Measurements from ENCODE around the gene PDE4D.

Gene PDE4D

DNA sequence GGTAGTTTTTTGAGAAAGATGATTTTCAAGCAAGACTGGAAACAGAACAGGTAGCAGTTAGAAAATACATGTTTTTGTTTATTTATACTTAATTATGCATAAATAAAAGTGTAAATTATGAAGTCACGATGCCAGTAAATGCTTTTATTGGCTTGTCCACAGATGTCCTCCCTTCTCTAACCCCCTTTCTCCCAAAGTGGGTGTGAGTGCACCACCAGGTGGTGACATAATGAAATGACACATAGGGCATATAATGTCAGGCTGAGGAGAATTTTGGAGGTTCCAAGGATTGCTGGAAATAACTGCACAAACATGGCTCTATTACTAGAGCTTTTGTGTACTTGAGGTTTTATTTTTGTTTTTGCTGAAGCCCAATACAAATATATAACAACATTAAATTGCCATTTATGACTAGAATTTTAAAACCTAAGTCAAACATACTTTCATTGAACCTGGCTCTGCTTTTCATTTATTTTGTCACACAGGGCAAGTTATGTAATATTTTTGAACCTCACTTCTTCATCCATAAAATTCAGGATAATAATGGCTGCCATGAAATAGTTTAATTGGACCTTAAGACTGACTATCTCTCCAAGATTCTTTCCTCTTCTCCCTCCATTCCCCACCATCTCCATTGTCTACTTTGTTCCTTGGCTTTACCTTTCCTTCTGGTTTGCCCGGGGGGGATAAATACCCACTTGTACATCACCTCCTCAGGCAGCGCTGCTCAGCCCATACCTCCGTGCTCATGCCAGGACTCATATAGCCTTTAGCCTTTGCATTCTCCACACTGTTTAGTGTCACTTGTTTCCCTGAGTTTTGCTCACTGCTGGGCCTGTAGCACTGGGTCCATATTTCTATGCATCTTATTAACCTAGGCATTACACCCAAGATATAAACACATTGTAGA lies 168.8 kb downstream of the PDE4D start:
- DNase-seq, result peak; percentile 59
- Histone ChIP-seq H3K27ac (ENCODE audit: low read length, poor library complexity, severe bottlenecking) (peak overlapping the region; percentile 90), H3K9ac (ENCODE audit: low read length) (no peak overlapping the region), H3K4me2 (ENCODE audit: low read length, poor library complexity, severe bottlenecking) (no peak overlapping the region), H3K4ac (ENCODE audit: low read depth in 1 of 2, low read length in 2 of 2) (peak overlapping the region; percentile 1 to 35), H3K18ac (ENCODE audit: low read depth in 1 of 2, low read length in 2 of 2) (no peak overlapping the region), H3K14ac (ENCODE audit: low read length in 2 of 2) (no peak overlapping the region), H4K8ac (ENCODE audit: low read length) (no peak overlapping the region), H2BK12ac (ENCODE audit: low read length in 2 of 2) (peak overlapping the region; percentile 7 to 83), H3K79me1 (replicated peaks; ENCODE audit: low read length, poor library complexity, severe bottlenecking) (peaks cover 2% of the 10 kb centered on the region), H3K4me3 (ENCODE audit: insufficient read depth in 1 of 2, low read depth in 1 of 2, low read length in 2 of 2) (no peak overlapping the region), H2BK15ac (ENCODE audit: low read depth, poor library complexity, severe bottlenecking) (no peak overlapping the region), H2BK5ac (ENCODE audit: low read depth, low read length, poor library complexity, severe bottlenecking) (peak overlapping the region; percentile 92), H3K4me1 (ENCODE audit: control insufficient read depth, insufficient read depth, low read depth, low read length) (peaks cover 2% of the 10 kb centered on the region), H3K23ac (ENCODE audit: low read length in 2 of 2) (no peak overlapping the region), H2AK5ac (ENCODE audit: low read length, severe bottlenecking) (peak overlapping the region; percentile 46), H2AFZ (ENCODE audit: low read depth, low read length) (no peak overlapping the region), H3K27me3 (ENCODE audit: control insufficient read depth in 1 of 2, insufficient read depth in 1 of 2, low read length in 2 of 2) (no peaks in the 10 kb centered on the region), H3K9me3 (ENCODE audit: control insufficient read depth, low read length) (no peaks in the 10 kb centered on the region), H3K36me3 (ENCODE audit: control insufficient read depth in 1 of 2, insufficient read depth in 2 of 2, low read depth in 1 of 2, low read length in 2 of 2) (no peaks in the 10 kb centered on the region), H4K91ac (ENCODE audit: low read length) (no peak overlapping the region), H2BK120ac (ENCODE audit: low read depth, low read length) (no peak overlapping the region)
- WGBS, result 79% methylated on average over 3 of the region's 4 CpGs

DNA sequence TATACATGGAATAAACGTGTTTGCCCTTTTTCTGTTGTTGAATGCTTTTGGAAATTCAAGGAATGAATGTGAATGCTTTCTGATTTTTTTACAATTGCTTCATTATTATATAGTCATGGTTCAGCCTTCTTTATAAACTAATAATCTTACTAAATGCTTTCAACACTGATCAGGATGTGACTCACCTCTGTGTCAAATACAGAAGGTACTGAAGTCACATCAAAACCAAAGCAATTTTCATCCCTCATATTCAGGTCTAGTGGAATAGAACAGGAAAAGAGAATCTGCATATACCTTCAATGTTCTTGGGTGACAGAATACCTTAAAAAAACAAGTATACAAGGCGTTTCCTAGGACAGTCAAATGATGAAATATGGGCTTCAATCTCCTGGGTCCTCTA lies 170.7 kb downstream of the PDE4D start:
- H3K18ac ChIP-seq (ENCODE audit: low read depth in 1 of 2, low read length in 2 of 2), result no peak overlapping the region
- peaks cover 2% of the 10 kb centered on the region for H3K4me1 ChIP-seq (ENCODE audit: control insufficient read depth, insufficient read depth, low read depth, low read length)
- peak; percentile 24 for DNase-seq
- no peak overlapping the region for H3K27ac ChIP-seq (ENCODE audit: low read length, poor library complexity, severe bottlenecking)
- H3K79me1 ChIP-seq (replicated peaks; ENCODE audit: low read length, poor library complexity, severe bottlenecking), result peaks cover 2% of the 10 kb centered on the region
- no peak overlapping the region for H4K8ac ChIP-seq (ENCODE audit: low read length)
- H2BK15ac ChIP-seq (ENCODE audit: low read depth, poor library complexity, severe bottlenecking), result no peak overlapping the region
- H2AFZ ChIP-seq (ENCODE audit: low read depth, low read length), result no peak overlapping the region
- no peak overlapping the region for H2BK5ac ChIP-seq (ENCODE audit: low read depth, low read length, poor library complexity, severe bottlenecking)
- no peak overlapping the region for H4K91ac ChIP-seq (ENCODE audit: low read length)
- no peaks in the 10 kb centered on the region for H3K27me3 ChIP-seq (ENCODE audit: control insufficient read depth in 1 of 2, insufficient read depth in 1 of 2, low read length in 2 of 2)
- H2BK12ac ChIP-seq (ENCODE audit: low read length in 2 of 2), result no peak overlapping the region
- no peak overlapping the region for H3K23ac ChIP-seq (ENCODE audit: low read length in 2 of 2)
- H3K4ac ChIP-seq (ENCODE audit: low read depth in 1 of 2, low read length in 2 of 2), result no peak overlapping the region
- no peak overlapping the region for H3K14ac ChIP-seq (ENCODE audit: low read length in 2 of 2)
- H3K9me3 ChIP-seq (ENCODE audit: control insufficient read depth, low read length), result no peaks in the 10 kb centered on the region
- no peak overlapping the region for H2BK120ac ChIP-seq (ENCODE audit: low read depth, low read length)
- no peak overlapping the region for H3K4me2 ChIP-seq (ENCODE audit: low read length, poor library complexity, severe bottlenecking)
- no CpG with 5 or more reads among the region's 2 CpGs for WGBS
- no peaks in the 10 kb centered on the region for H3K36me3 ChIP-seq (ENCODE audit: control insufficient read depth in 1 of 2, insufficient read depth in 2 of 2, low read depth in 1 of 2, low read length in 2 of 2)
- H3K9ac ChIP-seq (ENCODE audit: low read length), result no peak overlapping the region
- no peak overlapping the region for H3K4me3 ChIP-seq (ENCODE audit: insufficient read depth in 1 of 2, low read depth in 1 of 2, low read length in 2 of 2)
- no peak overlapping the region for H2AK5ac ChIP-seq (ENCODE audit: low read length, severe bottlenecking)

- no peaks in the 10 kb centered on the region for H3K9me3 ChIP-seq (ENCODE audit: control insufficient read depth, low read length)
- no peak overlapping the region for H2AK5ac ChIP-seq (ENCODE audit: low read length, severe bottlenecking)
- H3K27ac ChIP-seq (ENCODE audit: low read length, poor library complexity, severe bottlenecking), result no peak overlapping the region
- no peak overlapping the region for H4K91ac ChIP-seq (ENCODE audit: low read length)
- H3K27me3 ChIP-seq (ENCODE audit: control insufficient read depth in 1 of 2, insufficient read depth in 1 of 2, low read length in 2 of 2), result no peaks in the 10 kb centered on the region
- H3K4me3 ChIP-seq (ENCODE audit: insufficient read depth in 1 of 2, low read depth in 1 of 2, low read length in 2 of 2), result no peak overlapping the region
- no peak overlapping the region for H3K18ac ChIP-seq (ENCODE audit: low read depth in 1 of 2, low read length in 2 of 2)
- H2BK5ac ChIP-seq (ENCODE audit: low read depth, low read length, poor library complexity, severe bottlenecking), result no peak overlapping the region
- peaks cover 5% of the 10 kb centered on the region for H3K79me1 ChIP-seq (replicated peaks; ENCODE audit: low read length, poor library complexity, severe bottlenecking)
- H2BK15ac ChIP-seq (ENCODE audit: low read depth, poor library complexity, severe bottlenecking), result no peak overlapping the region
- H2BK120ac ChIP-seq (ENCODE audit: low read depth, low read length), result no peak overlapping the region
- H3K4ac ChIP-seq (ENCODE audit: low read depth in 1 of 2, low read length in 2 of 2), result no peak overlapping the region
- H4K8ac ChIP-seq (ENCODE audit: low read length), result no peak overlapping the region
- H3K14ac ChIP-seq (ENCODE audit: low read length in 2 of 2), result no peak overlapping the region
- no peak overlapping the region for H3K9ac ChIP-seq (ENCODE audit: low read length)
- DNase-seq, result no peak
- peaks cover 2% of the 10 kb centered on the region for H3K4me1 ChIP-seq (ENCODE audit: control insufficient read depth, insufficient read depth, low read depth, low read length)
- no peak overlapping the region for H2AFZ ChIP-seq (ENCODE audit: low read depth, low read length)
- H3K4me2 ChIP-seq (ENCODE audit: low read length, poor library complexity, severe bottlenecking), result no peak overlapping the region
- no peaks in the 10 kb centered on the region for H3K36me3 ChIP-seq (ENCODE audit: control insufficient read depth in 1 of 2, insufficient read depth in 2 of 2, low read depth in 1 of 2, low read length in 2 of 2)
- WGBS, result 94% methylated on average over 3 of the region's 3 CpGs
- no peak overlapping the region for H3K23ac ChIP-seq (ENCODE audit: low read length in 2 of 2)
- no peak overlapping the region for H2BK12ac ChIP-seq (ENCODE audit: low read length in 2 of 2)
These were observed 171.8 kb downstream of the PDE4D start for GRCh38 chr5:59721741-59722140.

- Histone ChIP-seq H3K4me3 (ENCODE audit: insufficient read depth in 1 of 2, low read depth in 1 of 2, low read length in 2 of 2) (no peak overlapping the region), H3K79me1 (replicated peaks; ENCODE audit: low read length, poor library complexity, severe bottlenecking) (peaks cover 4% of the 10 kb centered on the region), H2AFZ (ENCODE audit: low read depth, low read length) (no peak overlapping the region), H3K14ac (ENCODE audit: low read length in 2 of 2) (no peak overlapping the region), H2BK5ac (ENCODE audit: low read depth, low read length, poor library complexity, severe bottlenecking) (no peak overlapping the region), H3K36me3 (ENCODE audit: control insufficient read depth in 1 of 2, insufficient read depth in 2 of 2, low read depth in 1 of 2, low read length in 2 of 2) (no peaks in the 10 kb centered on the region), H4K91ac (ENCODE audit: low read length) (no peak overlapping the region), H2AK5ac (ENCODE audit: low read length, severe bottlenecking) (no peak overlapping the region), H2BK120ac (ENCODE audit: low read depth, low read length) (no peak overlapping the region), H3K4me1 (ENCODE audit: control insufficient read depth, insufficient read depth, low read depth, low read length) (peaks cover 3% of the 10 kb centered on the region), H3K4me2 (ENCODE audit: low read length, poor library complexity, severe bottlenecking) (no peak overlapping the region), H3K27ac (ENCODE audit: low read length, poor library complexity, severe bottlenecking) (no peak overlapping the region), H3K4ac (ENCODE audit: low read depth in 1 of 2, low read length in 2 of 2) (no peak overlapping the region), H3K9ac (ENCODE audit: low read length) (no peak overlapping the region), H3K9me3 (ENCODE audit: control insufficient read depth, low read length) (no peaks in the 10 kb centered on the region), H2BK12ac (ENCODE audit: low read length in 2 of 2) (no peak overlapping the region), H3K23ac (ENCODE audit: low read length in 2 of 2) (no peak overlapping the region), H2BK15ac (ENCODE audit: low read depth, poor library complexity, severe bottlenecking) (no peak overlapping the region), H3K27me3 (ENCODE audit: control insufficient read depth in 1 of 2, insufficient read depth in 1 of 2, low read length in 2 of 2) (no peaks in the 10 kb centered on the region), H4K8ac (ENCODE audit: low read length) (no peak overlapping the region), H3K18ac (ENCODE audit: low read depth in 1 of 2, low read length in 2 of 2) (no peak overlapping the region)
- DNase-seq, result no peak
- 100% methylated on average over 1 of the region's 1 CpG for WGBS
These were observed 173.5 kb downstream of the PDE4D start for GRCh38 chr5:59720063-59720462.

All from mesenchymal stem cell (in vitro differentiated cells and primary cell).